Forelimb muscle (tissue), 1 donor: ENCODE results near the gene BBIP1. TPM values are rescaled to one million over a fixed set of nuclear protein-coding genes. Genes with fewer than 3 reads are reported as not detected.

Source experiments
- DNase-seq: peaks from one replicate; pipeline ENCODE4 v3.0.0-alpha.2; 2013; ENCODE audit warnings: low read depth
- polyA plus RNA-seq: library from polyadenylated mRNA; unstranded; fragments of 120-200 nt; gene quantifications from one replicate; pipeline ENCODE4 v1.2.1, GENCODE V29; 2013; ENCODE audit not compliant: insufficient read length

Gene BBIP1
- polyA plus RNA-seq, 1 donor, result 23.9 TPM

- no peak for DNase-seq
These were observed 55.0 kb downstream of the BBIP1 start for GRCh38 chr10:110863956-110864355.

- no peak for DNase-seq
These were observed 55.6 kb downstream of the BBIP1 start for GRCh38 chr10:110863361-110863760.

GRCh38 chr10:110862961-110863360 lies 56.0 kb downstream of the BBIP1 start:
- DNase-seq, result no peak

- no peak for DNase-seq
These were observed 56.9 kb downstream of the BBIP1 start for GRCh38 chr10:110861930-110862649.

GRCh38 chr10:110861476-110861875 lies 57.5 kb downstream of the BBIP1 start:
- no peak for DNase-seq

GRCh38 chr10:110860576-110861241 lies 58.3 kb downstream of the BBIP1 start:
- no peak for DNase-seq

GRCh38 chr10:110859973-110860376 lies 59.0 kb downstream of the BBIP1 start:
- no peak for DNase-seq

GRCh38 chr10:110859206-110859972 lies 59.6 kb downstream of the BBIP1 start:
- DNase-seq, result no peak

- DNase-seq, result no peak
These were observed 60.6 kb downstream of the BBIP1 start for GRCh38 chr10:110858297-110858934.

- DNase-seq, result no peak
These were observed 61.5 kb downstream of the BBIP1 start for GRCh38 chr10:110857265-110858171.

- DNase-seq, result no peak
These were observed 64.9 kb downstream of the BBIP1 start for GRCh38 chr10:110853921-110854605.

GRCh38 chr10:110852947-110853346 lies 66.0 kb downstream of the BBIP1 start:
- DNase-seq, result no peak

- no peak for DNase-seq
These were observed 66.6 kb downstream of the BBIP1 start for GRCh38 chr10:110852255-110852896.

GRCh38 chr10:110851020-110851612 lies 67.9 kb downstream of the BBIP1 start:
- DNase-seq, result no peak

- DNase-seq, result no peak
These were observed 68.9 kb downstream of the BBIP1 start for GRCh38 chr10:110850099-110850498.
